GM12878 (cell line): ENCODE results near the gene TNRC6C. TPM values are rescaled to one million over a fixed set of nuclear protein-coding genes. Genes with fewer than 3 reads are reported as not detected.

Experiments used
- ATAC-seq: fragments of 200-7000 bp; cut with Tn5 transposase; 3 replicates; pipeline ENCODE4 v1.9.1; 2020; ENCODE audit warnings: mild to moderate bottlenecking, moderate library complexity
- BruUV-seq: library from RNA; stranded (reverse); fragments of 400-500 nt; replicated peaks from 2 replicates; lab custom pipeline; 2021; lab: Mats Ljungman, UMichigan
- CTCF ChIA-PET: fragments of 300-600 bp; sonication (Branson Sonifier 250); formaldehyde crosslinking; extraction: SDS; loops from one replicate; lab custom pipeline; 2021; ENCODE audit warnings: inconsistent platforms; lab: Yijun Ruan, JAX
- POLR2A ChIA-PET: fragments of 350-600 bp; formaldehyde crosslinking; extraction: SDS; loops from one replicate; lab custom pipeline; 2021; ENCODE audit warnings: inconsistent platforms; lab: Charles Lee
- RAD21 ChIA-PET: fragments of 300-600 bp; sonication (Branson Sonifier 250); formaldehyde crosslinking; loops from one replicate; lab custom pipeline; 2023; ENCODE audit warnings: antibody characterized with exemption; ENCODE audit not compliant: unreplicated experiment; lab: Charles Lee
- SMC1A ChIA-PET: fragments of 300-600 bp; sonication (Branson Sonifier 250); formaldehyde crosslinking; loops from one replicate; lab custom pipeline; 2023; ENCODE audit not compliant: unreplicated experiment, uncharacterized antibody; lab: Charles Lee
- DNase-seq: peaks from one replicate; pipeline ENCODE4 v3.0.0-alpha.2; 2011; ENCODE audit warnings: low read depth, low spot score
- FAIRE-seq: peaks from 3 replicates; lab custom pipeline; 2011; peaks lifted over from hg19 to GRCh38; lab: Jason Lieb, UNC
- H2AFZ ChIP-seq: 2 replicates; pipeline ENCODE4 v1.6.0; 2011; ENCODE audit warnings: low read depth, low read length, control low read depth; ENCODE audit not compliant: control insufficient read depth
- H3K27ac ChIP-seq: 2 replicates; pipeline ENCODE4 v1.5.1; 2011; ENCODE audit warnings: control low read depth; ENCODE audit not compliant: control insufficient read depth, insufficient read depth
- H3K27me3 ChIP-seq, 2 experiments: replicated peaks in 1 of 2; 2 replicates each; pipeline versions ENCODE4 v1.6.0 to v1.6.1; 2011; ENCODE audit warnings: low read length in 1 of 2; ENCODE audit not compliant: control insufficient read depth in 2 of 2, insufficient read depth in 2 of 2
- H3K36me3 ChIP-seq, 2 experiments: 2 replicates each; pipeline ENCODE4 v1.5.1; 2011; ENCODE audit warnings: low read length in 1 of 2; ENCODE audit not compliant: control insufficient read depth in 2 of 2, insufficient read depth in 2 of 2
- H3K4me1 ChIP-seq: 2 replicates; pipeline ENCODE4 v1.6.1; 2011; ENCODE audit warnings: mild to moderate bottlenecking, low read length, moderate library complexity, mixed read lengths; ENCODE audit not compliant: control insufficient read depth, insufficient read depth
- H3K4me2 ChIP-seq: 2 replicates; pipeline ENCODE4 v1.6.0; 2011; ENCODE audit warnings: control low read depth; ENCODE audit not compliant: control insufficient read depth, insufficient read depth
- H3K4me3 ChIP-seq: fragments of 200-600 bp; sonication (generic); 2 replicates; pipeline ENCODE4 v1.5.1; 2016
- H3K79me2 ChIP-seq: 2 replicates; pipeline ENCODE4 v1.6.0; 2011; ENCODE audit warnings: low read length; ENCODE audit not compliant: control insufficient read depth, insufficient read depth
- H3K9ac ChIP-seq: 2 replicates; pipeline ENCODE4 v1.8.0; 2011; ENCODE audit warnings: low read length, control low read depth, mixed read lengths; ENCODE audit not compliant: control insufficient read depth, insufficient read depth
- H3K9me3 ChIP-seq: replicated peaks from 3 replicates; pipeline ENCODE4 v1.5.1; 2011; ENCODE audit warnings: mild to moderate bottlenecking, low read length; ENCODE audit not compliant: control insufficient read depth, insufficient read depth
- H4K20me1 ChIP-seq: 2 replicates; pipeline ENCODE4 v1.6.0; 2011; ENCODE audit not compliant: control insufficient read depth, insufficient read depth
- CREB1 ChIP-seq: IDR thresholded peaks from 2 replicates; pipeline ENCODE4 v1.6.1; 2012; ENCODE audit warnings: low read depth, mild to moderate bottlenecking, inconsistent platforms
- FOXK2 ChIP-seq: fragments of 450-650 bp; IDR thresholded peaks from 2 replicates; pipeline ENCODE4 v1.6.1; 2017; ENCODE audit warnings: mild to moderate bottlenecking, moderate library complexity
- GABPA ChIP-seq: IDR thresholded peaks from 2 replicates; pipeline ENCODE4 v1.6.1; 2014; ENCODE audit warnings: antibody characterized with exemption, low read depth, mild to moderate bottlenecking, inconsistent platforms
- HCFC1 ChIP-seq: fragments of 150-350 bp; IDR thresholded peaks from 2 replicates; pipeline ENCODE4 v1.6.1; 2014; ENCODE audit warnings: low read length
- HDGF ChIP-seq: fragments of 450-650 bp; IDR thresholded peaks from 2 replicates; pipeline ENCODE4 v1.6.1; 2016; ENCODE audit warnings: antibody characterized with exemption
- IKZF2 ChIP-seq, 2 experiments: fragments of 450-650 bp; IDR thresholded peaks; 2 replicates each; pipeline ENCODE4 v1.6.1; 2017; ENCODE audit warnings: mild to moderate bottlenecking in 2 of 2, moderate library complexity in 2 of 2
- JUNB ChIP-seq: IDR thresholded peaks from 2 replicates; pipeline ENCODE4 v1.6.1; 2016; ENCODE audit warnings: antibody characterized with exemption, mild to moderate bottlenecking
- MEF2A ChIP-seq: IDR thresholded peaks from 2 replicates; pipeline ENCODE4 v1.6.1; 2011; ENCODE audit warnings: low read depth, mild to moderate bottlenecking, low read length, moderate library complexity; ENCODE audit not compliant: insufficient read depth
- NFIC ChIP-seq: IDR thresholded peaks from 2 replicates; pipeline ENCODE4 v1.6.1; 2012; ENCODE audit warnings: low read depth, mild to moderate bottlenecking, inconsistent platforms, low read length, moderate library complexity
- NFYA ChIP-seq: IDR thresholded peaks from 2 replicates; pipeline ENCODE4 v1.6.1; 2011; ENCODE audit warnings: low read depth, mild to moderate bottlenecking, low read length, improper control_type of control experiment, borderline replicate concordance
- NR2F1 ChIP-seq: fragments of 450-650 bp; conservative IDR thresholded peaks from 2 replicates; pipeline ENCODE4 v1.6.1; 2017; ENCODE audit warnings: mild to moderate bottlenecking
- PAX5 ChIP-seq: IDR thresholded peaks from 2 replicates; pipeline ENCODE4 v1.6.1; 2011; ENCODE audit warnings: low read depth, low read length, borderline replicate concordance
- PML ChIP-seq: IDR thresholded peaks from 2 replicates; pipeline ENCODE4 v1.6.1; 2012; ENCODE audit warnings: low read length, inconsistent platforms
- TBL1XR1 ChIP-seq: IDR thresholded peaks from 2 replicates; pipeline ENCODE4 v1.6.1; 2012; ENCODE audit warnings: low read depth, low read length, improper control_type of control experiment
- TCF12 ChIP-seq: IDR thresholded peaks from 2 replicates; pipeline ENCODE4 v1.6.1; 2011; ENCODE audit warnings: low read depth, mild to moderate bottlenecking, low read length
- ZNF622 ChIP-seq: fragments of 450-650 bp; IDR thresholded peaks from 2 replicates; pipeline ENCODE4 v1.6.1; 2017; ENCODE audit warnings: mild to moderate bottlenecking, inconsistent platforms
- WGBS: methylation state at CpG from one replicate; pipeline ENCODE4 v1.1.6; 2016; ENCODE audit warnings: low lambda C conversion rate; ENCODE audit not compliant: insufficient replicate concordance, insufficient coverage; ENCODE audit errors: missing lambda C conversion rate; 5-methylcytosine and 5-hydroxymethylcytosine counted together
- in situ Hi-C: fragments of 300-500 bp; cut with MboI; formaldehyde crosslinking; loops from 9 replicates; pipeline ENCODE4 v1.14.3; 2018; ENCODE audit warnings: mixed read lengths
- intact Hi-C: fragments of 100-400 bp; cut with micrococcal nuclease; formaldehyde crosslinking; loops from one replicate; pipeline ENCODE4 v1.14.2; 2022; ENCODE audit not compliant: unreplicated experiment
- polyA plus RNA-seq, 11 experiments: library from polyadenylated mRNA; depleted of rRNA in 4 of 11; unstranded in 6 of 11; stranded (reverse) in 5 of 11; fragments of >200 nt; fragmentation: Nextera tagmentation in 4 of 11; fragmentation: Illumina TruSeq in 1 of 11; extraction: Ambion mirVana in 4 of 11; extraction: Trizol in 1 of 11; gene quantifications; 1 replicate in 1 of 11; 2 replicates in 10 of 11; pipeline versions ENCODE4 v1.2.1 to v1.2.3, GENCODE V29; 2011 to 2016; ENCODE audit warnings: inconsistent platforms in 2 of 11, missing spikeins in 2 of 11, low read depth in 1 of 11
- total RNA-seq, 4 experiments: library from RNA; depleted of rRNA in 3 of 4; stranded (reverse); fragments of >200 nt in 3 of 4; fragmentation: Illumina TruSeq in 1 of 4; extraction: Trizol in 1 of 4; gene quantifications; 2 replicates each; pipeline versions ENCODE4 v1.2.1 to v1.2.3, GENCODE V29; 2013 to 2021
- TF ChIP-seq, protein P1 (sequence below): IDR thresholded peaks from 2 replicates; pipeline ENCODE4 v1.6.1; 2012; ENCODE audit warnings: mild to moderate bottlenecking, low read depth, low read length

Gene TNRC6C
- total and polyA plus RNA-seq, 10 of the 15 experiments (the other 5 are each of a cell fraction or from before 2014, with no cell fraction given), result 0.40 to 6.1 (median 0.96) TPM

DNA sequence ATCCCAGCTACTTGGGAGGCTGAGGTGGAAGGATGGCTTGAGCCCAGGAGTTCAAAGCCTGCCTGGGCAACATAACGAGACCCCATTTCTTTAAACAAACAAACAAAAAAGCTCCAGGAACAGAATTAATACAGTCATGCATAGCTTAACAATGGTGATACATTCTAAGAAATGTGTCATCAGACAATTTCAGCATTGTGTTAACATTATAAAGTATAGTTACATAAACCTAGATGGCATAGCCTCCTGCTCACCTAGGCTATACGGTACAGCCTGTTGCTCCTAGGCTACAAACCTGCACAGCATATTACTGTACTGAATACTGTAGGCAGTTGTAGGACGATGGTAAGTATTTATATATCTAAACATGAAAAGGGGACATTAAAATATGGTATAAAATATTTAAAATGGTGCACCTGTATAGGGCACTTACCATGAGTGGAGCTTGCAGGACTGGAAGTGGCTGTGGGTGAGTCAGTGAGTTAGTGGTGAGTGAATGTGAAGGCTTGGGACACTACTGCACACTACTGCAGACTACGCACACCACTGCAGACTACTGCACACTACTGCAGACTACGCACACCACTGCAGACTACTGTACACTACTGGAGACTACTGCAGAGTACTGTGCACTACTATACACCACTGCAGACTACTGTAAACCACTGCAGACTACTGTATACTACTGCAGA is 95.4 kb downstream of the TNRC6C start:
- Histone ChIP-seq H3K27me3 (no peaks in the 10 kb centered on the region), H2AFZ (no peak overlapping the region), H3K36me3 (peaks cover 3 to 6% of the 10 kb centered on the region in 2 experiments), H3K9me3 (no peaks in the 10 kb centered on the region), H4K20me1 (no peaks in the 10 kb centered on the region), H3K4me3 (no peak overlapping the region), H3K79me2 (no peaks in the 10 kb centered on the region), H3K4me1 (no peaks in the 10 kb centered on the region), H3K27ac (no peak overlapping the region), H3K4me2 (no peak overlapping the region), H3K9ac (no peak overlapping the region)
- TF ChIP-seq NR2F1 (no peak), IKZF2 (IDR thresholded peaks at IDR 0.05) (no peak), HCFC1 (no peak), ZNF622 (no peak), JUNB (no peak), PAX5 (no peak), NFYA (no peak), MEF2A (no peak), NFIC (no peak), TCF12 (no peak), GABPA (no peak), TBL1XR1 (no peak), FOXK2 (no peak), CREB1 (no peak), PML (no peak), HDGF (no peak)
- TF ChIP-seq, protein P1, sequence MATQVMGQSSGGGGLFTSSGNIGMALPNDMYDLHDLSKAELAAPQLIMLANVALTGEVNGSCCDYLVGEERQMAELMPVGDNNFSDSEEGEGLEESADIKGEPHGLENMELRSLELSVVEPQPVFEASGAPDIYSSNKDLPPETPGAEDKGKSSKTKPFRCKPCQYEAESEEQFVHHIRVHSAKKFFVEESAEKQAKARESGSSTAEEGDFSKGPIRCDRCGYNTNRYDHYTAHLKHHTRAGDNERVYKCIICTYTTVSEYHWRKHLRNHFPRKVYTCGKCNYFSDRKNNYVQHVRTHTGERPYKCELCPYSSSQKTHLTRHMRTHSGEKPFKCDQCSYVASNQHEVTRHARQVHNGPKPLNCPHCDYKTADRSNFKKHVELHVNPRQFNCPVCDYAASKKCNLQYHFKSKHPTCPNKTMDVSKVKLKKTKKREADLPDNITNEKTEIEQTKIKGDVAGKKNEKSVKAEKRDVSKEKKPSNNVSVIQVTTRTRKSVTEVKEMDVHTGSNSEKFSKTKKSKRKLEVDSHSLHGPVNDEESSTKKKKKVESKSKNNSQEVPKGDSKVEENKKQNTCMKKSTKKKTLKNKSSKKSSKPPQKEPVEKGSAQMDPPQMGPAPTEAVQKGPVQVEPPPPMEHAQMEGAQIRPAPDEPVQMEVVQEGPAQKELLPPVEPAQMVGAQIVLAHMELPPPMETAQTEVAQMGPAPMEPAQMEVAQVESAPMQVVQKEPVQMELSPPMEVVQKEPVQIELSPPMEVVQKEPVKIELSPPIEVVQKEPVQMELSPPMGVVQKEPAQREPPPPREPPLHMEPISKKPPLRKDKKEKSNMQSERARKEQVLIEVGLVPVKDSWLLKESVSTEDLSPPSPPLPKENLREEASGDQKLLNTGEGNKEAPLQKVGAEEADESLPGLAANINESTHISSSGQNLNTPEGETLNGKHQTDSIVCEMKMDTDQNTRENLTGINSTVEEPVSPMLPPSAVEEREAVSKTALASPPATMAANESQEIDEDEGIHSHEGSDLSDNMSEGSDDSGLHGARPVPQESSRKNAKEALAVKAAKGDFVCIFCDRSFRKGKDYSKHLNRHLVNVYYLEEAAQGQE, result no peak
- DNase-seq, result no peak
- no peak for ATAC-seq
- CTCF ChIA-PET, result no interaction called here
- in situ Hi-C loops, result no loop called here
- WGBS, result 62% methylated on average over 5 of the region's 5 CpGs
- SMC1A ChIA-PET, result interaction anchor here (1.6 kb wide), 1 partner anchor 11 kb away, joined by 5 read pairs; no protein-coding TSS in a partner anchor
- RAD21 ChIA-PET, result no interaction called here
- no peak for FAIRE-seq
- no TSS peak for BruUV-seq
- intact Hi-C loops, result no loop called here
- POLR2A ChIA-PET, result no interaction called here
